Endodermal cell (in vitro differentiated cells): ENCODE results near the gene DNM2. TPM values are rescaled to one million over a fixed set of nuclear protein-coding genes. Genes with fewer than 3 reads are reported as not detected.

Source experiments
- DNase-seq: peaks from one replicate; pipeline ENCODE4 v3.0.0-alpha.2; 2017
- H3K27ac ChIP-seq: 2 replicates; pipeline ENCODE4 v1.5.1; 2013; ENCODE audit warnings: mild to moderate bottlenecking, low read depth, low read length, moderate library complexity
- H3K27me3 ChIP-seq: 2 replicates; pipeline ENCODE4 v1.6.1; 2013; ENCODE audit warnings: mild to moderate bottlenecking, low read length, moderate library complexity; ENCODE audit not compliant: insufficient read depth, control insufficient read depth, poor library complexity, severe bottlenecking
- H3K36me3 ChIP-seq: 2 replicates; pipeline ENCODE4 v1.7.0; 2013; ENCODE audit warnings: mild to moderate bottlenecking, low read length, moderate library complexity; ENCODE audit not compliant: control insufficient read depth, insufficient read depth
- H3K4me1 ChIP-seq: one replicate; pipeline ENCODE4 v1.7.0; 2013; ENCODE audit warnings: low read length; ENCODE audit not compliant: control insufficient read depth, insufficient read depth
- H3K4me3 ChIP-seq: 2 replicates; pipeline ENCODE4 v1.5.1; 2013; ENCODE audit warnings: mild to moderate bottlenecking, low read length, moderate library complexity
- H3K9ac ChIP-seq: 2 replicates; pipeline ENCODE4 v1.6.1; 2013; ENCODE audit warnings: mild to moderate bottlenecking, low read length, moderate library complexity; ENCODE audit not compliant: poor library complexity, severe bottlenecking; ENCODE audit errors: extremely low read depth
- H3K9me3 ChIP-seq: 2 replicates; pipeline ENCODE4 v1.6.1; 2013; ENCODE audit warnings: mild to moderate bottlenecking, low read length, moderate library complexity; ENCODE audit not compliant: control insufficient read depth
- H3K27ac Mint-ChIP-seq: 2 replicates; pipeline ENCODE4 v1.8.0; 2020; ENCODE audit warnings: mixed read lengths
- H3K27me3 Mint-ChIP-seq: 2 replicates; pipeline ENCODE4 v1.8.0; 2021; ENCODE audit warnings: mild to moderate bottlenecking, mixed read lengths; ENCODE audit not compliant: insufficient read depth
- H3K36me3 Mint-ChIP-seq: 2 replicates; pipeline ENCODE4 v1.8.0; 2020; ENCODE audit warnings: low read depth, mixed read lengths
- H3K4me1 Mint-ChIP-seq: 2 replicates; pipeline ENCODE4 v1.8.0; 2020; ENCODE audit warnings: mixed read lengths
- H3K4me3 Mint-ChIP-seq: 2 replicates; pipeline ENCODE4 v1.8.0; 2020; ENCODE audit warnings: mild to moderate bottlenecking, moderate library complexity, mixed read lengths
- H3K9me3 Mint-ChIP-seq: 2 replicates; pipeline ENCODE4 v1.8.0; 2020; ENCODE audit warnings: mild to moderate bottlenecking, mixed read lengths
- WGBS, 2 experiments: methylation state at CpG; one replicate each; pipeline versions ENCODE4 v1.1.5 to v1.1.7; 2013; ENCODE audit warnings: missing lambda C conversion rate in 2 of 2, mixed read lengths in 1 of 2; ENCODE audit not compliant: insufficient coverage in 1 of 2, insufficient read length in 1 of 2; 5-methylcytosine and 5-hydroxymethylcytosine counted together
- total RNA-seq, 2 donors: library from RNA; stranded (reverse); fragmentation: NEBNext Ultra II Directional in 1 of 2; extraction: Animal tissue kit (Norgen Biotek cat#: 25700) in 1 of 2; gene quantifications; 2 replicates in 1 of 2; 3 replicates in 1 of 2; pipeline ENCODE4 v1.2.1, GENCODE V29; 2021
- TF ChIP-seq, protein P1 (sequence below): fragments of 200-600 bp; sonication (generic); conservative IDR thresholded peaks from 2 replicates; pipeline ENCODE4 v1.5.0; 2021; ENCODE audit warnings: antibody characterized with exemption, mild to moderate bottlenecking

DNM2 gene
- total RNA-seq, 2 donors from 2014 or later: 118 to 136 TPM

DNA sequence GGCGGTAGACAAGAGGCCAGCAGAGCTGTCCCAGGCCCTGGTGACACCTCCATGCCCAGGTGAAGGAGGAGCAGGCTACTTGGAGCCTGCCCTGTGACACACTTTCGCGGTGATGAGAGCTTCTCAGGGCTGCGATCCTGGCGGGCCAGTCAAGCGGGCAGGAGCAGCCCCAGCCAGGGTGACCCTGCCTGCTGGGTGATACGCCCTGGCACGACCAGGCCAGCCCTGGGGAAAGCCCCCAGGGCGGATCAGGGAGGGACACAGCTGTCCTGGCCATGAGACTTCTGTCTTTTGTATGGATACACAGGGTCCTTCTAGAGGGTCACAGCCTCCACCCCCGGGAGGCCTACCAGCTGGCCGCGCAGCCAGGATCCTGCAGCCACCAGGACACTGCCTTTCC is 13.1 kb downstream of the DNM2 start:
- H3K36me3 Mint-ChIP-seq: peaks cover 22% of the 10 kb centered on the region
- Histone ChIP-seq H3K4me3 (no peak overlapping the region), H3K9me3 (no peaks in the 10 kb centered on the region), H3K27ac (no peak overlapping the region), H3K9ac (no peak overlapping the region), H3K36me3 (peaks cover 10% of the 10 kb centered on the region), H3K27me3 (no peaks in the 10 kb centered on the region), H3K4me1 (no peaks in the 10 kb centered on the region)
- TF ChIP-seq, protein P1, sequence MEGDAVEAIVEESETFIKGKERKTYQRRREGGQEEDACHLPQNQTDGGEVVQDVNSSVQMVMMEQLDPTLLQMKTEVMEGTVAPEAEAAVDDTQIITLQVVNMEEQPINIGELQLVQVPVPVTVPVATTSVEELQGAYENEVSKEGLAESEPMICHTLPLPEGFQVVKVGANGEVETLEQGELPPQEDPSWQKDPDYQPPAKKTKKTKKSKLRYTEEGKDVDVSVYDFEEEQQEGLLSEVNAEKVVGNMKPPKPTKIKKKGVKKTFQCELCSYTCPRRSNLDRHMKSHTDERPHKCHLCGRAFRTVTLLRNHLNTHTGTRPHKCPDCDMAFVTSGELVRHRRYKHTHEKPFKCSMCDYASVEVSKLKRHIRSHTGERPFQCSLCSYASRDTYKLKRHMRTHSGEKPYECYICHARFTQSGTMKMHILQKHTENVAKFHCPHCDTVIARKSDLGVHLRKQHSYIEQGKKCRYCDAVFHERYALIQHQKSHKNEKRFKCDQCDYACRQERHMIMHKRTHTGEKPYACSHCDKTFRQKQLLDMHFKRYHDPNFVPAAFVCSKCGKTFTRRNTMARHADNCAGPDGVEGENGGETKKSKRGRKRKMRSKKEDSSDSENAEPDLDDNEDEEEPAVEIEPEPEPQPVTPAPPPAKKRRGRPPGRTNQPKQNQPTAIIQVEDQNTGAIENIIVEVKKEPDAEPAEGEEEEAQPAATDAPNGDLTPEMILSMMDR: no peak
- WGBS, 2 experiments: 92 to 96% methylated on average over 4 to 12 of the region's 12 CpGs
- no peak overlapping the region for H3K4me3 Mint-ChIP-seq
- no peaks in the 10 kb centered on the region for H3K4me1 Mint-ChIP-seq
- no peaks in the 10 kb centered on the region for H3K27me3 Mint-ChIP-seq
- no peak overlapping the region for H3K27ac Mint-ChIP-seq
- no peak for DNase-seq
- H3K9me3 Mint-ChIP-seq: no peaks in the 10 kb centered on the region

DNA sequence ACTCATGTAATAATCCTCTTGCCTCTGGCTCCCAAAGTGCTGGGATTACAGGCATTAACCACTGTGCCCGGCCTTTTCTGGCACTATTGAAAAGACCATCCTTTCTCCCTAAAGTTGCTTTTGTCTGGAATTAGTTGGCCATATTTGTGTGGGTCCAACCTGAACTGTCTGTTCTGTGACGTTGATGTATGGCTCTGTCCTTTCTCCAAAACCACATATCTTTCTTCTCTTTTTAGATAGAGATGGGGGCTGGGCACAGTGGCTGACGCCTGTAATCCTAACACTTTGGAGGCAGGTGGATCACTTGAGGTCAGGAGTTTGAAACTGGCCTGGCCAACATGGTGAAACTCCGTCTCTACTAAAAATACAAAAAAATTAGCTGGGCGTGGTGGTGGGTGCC is 17.9 kb downstream of the DNM2 start:
- Histone ChIP-seq H3K27ac (no peak overlapping the region), H3K9me3 (peaks cover 17% of the 10 kb centered on the region), H3K4me1 (no peaks in the 10 kb centered on the region), H3K27me3 (no peaks in the 10 kb centered on the region), H3K4me3 (no peak overlapping the region), H3K9ac (no peak overlapping the region), H3K36me3 (peaks cover 4% of the 10 kb centered on the region)
- Mint-ChIP-seq H3K4me3 (no peak overlapping the region), H3K9me3 (peaks cover 9% of the 10 kb centered on the region), H3K4me1 (no peaks in the 10 kb centered on the region), H3K27me3 (no peaks in the 10 kb centered on the region), H3K36me3 (peaks cover 23% of the 10 kb centered on the region), H3K27ac (peak overlapping the region; percentile 14)
- 86 to 91% methylated on average over 2 to 5 of the region's 5 CpGs for WGBS, 2 experiments
- DNase-seq: no peak
- TF ChIP-seq, protein P1: no peak

DNA sequence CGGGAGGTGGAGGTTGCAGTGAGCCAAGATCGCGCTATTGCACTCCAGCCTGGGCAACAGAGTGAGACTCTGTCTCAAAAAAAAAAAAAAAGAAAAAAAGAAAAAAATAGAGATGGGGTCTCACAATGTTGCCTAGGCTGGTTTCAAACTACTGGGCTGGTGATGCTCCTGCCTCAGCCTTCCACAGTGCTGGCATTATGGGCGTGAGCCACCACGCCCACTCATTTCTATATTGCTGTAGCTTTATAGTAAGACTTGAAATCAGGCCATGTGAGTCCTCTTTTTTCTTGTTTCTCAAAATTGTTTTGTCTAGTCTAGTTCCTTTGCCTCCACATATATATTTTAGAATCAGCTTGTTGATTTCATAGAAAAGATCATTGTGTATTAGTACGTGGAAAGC is 18.3 kb downstream of the DNM2 start:
- H3K27ac ChIP-seq: no peak overlapping the region
- no peaks in the 10 kb centered on the region for H3K4me1 ChIP-seq
- TF ChIP-seq, protein P1: no peak
- H3K9me3 ChIP-seq: peaks cover 18% of the 10 kb centered on the region
- DNase-seq: no peak
- peaks cover 4% of the 10 kb centered on the region for H3K36me3 ChIP-seq
- no peak overlapping the region for H3K27ac Mint-ChIP-seq
- 99 to 100% methylated on average over 4 to 6 of the region's 6 CpGs for WGBS, 2 experiments
- H3K27me3 Mint-ChIP-seq: no peaks in the 10 kb centered on the region
- no peaks in the 10 kb centered on the region for H3K4me1 Mint-ChIP-seq
- H3K27me3 ChIP-seq: no peaks in the 10 kb centered on the region
- H3K36me3 Mint-ChIP-seq: peaks cover 26% of the 10 kb centered on the region
- peaks cover 12% of the 10 kb centered on the region for H3K9me3 Mint-ChIP-seq
- H3K4me3 Mint-ChIP-seq: no peak overlapping the region
- no peak overlapping the region for H3K4me3 ChIP-seq
- no peak overlapping the region for H3K9ac ChIP-seq
